GM12878 (cell line): ENCODE data around the gene HSP90AA1. TPM values are rescaled to one million over a fixed set of nuclear protein-coding genes. Genes with fewer than 3 reads are reported as not detected.

Source experiments
- ATAC-seq: fragments of 200-7000 bp; cut with Tn5 transposase; 3 replicates; pipeline ENCODE4 v1.9.1; 2020; ENCODE audit warnings: mild to moderate bottlenecking, moderate library complexity
- BruUV-seq: library from RNA; stranded (reverse); fragments of 400-500 nt; replicated peaks from 2 replicates; lab custom pipeline; 2021; lab: Mats Ljungman, UMichigan
- CTCF ChIA-PET: fragments of 300-600 bp; sonication (Branson Sonifier 250); formaldehyde crosslinking; extraction: SDS; loops from one replicate; lab custom pipeline; 2021; ENCODE audit warnings: inconsistent platforms; lab: Yijun Ruan, JAX
- POLR2A ChIA-PET: fragments of 350-600 bp; formaldehyde crosslinking; extraction: SDS; loops from one replicate; lab custom pipeline; 2021; ENCODE audit warnings: inconsistent platforms; lab: Charles Lee
- RAD21 ChIA-PET: fragments of 300-600 bp; sonication (Branson Sonifier 250); formaldehyde crosslinking; loops from one replicate; lab custom pipeline; 2023; ENCODE audit warnings: antibody characterized with exemption; ENCODE audit not compliant: unreplicated experiment; lab: Charles Lee
- SMC1A ChIA-PET: fragments of 300-600 bp; sonication (Branson Sonifier 250); formaldehyde crosslinking; loops from one replicate; lab custom pipeline; 2023; ENCODE audit not compliant: unreplicated experiment, uncharacterized antibody; lab: Charles Lee
- DNase-seq: peaks from one replicate; pipeline ENCODE4 v3.0.0-alpha.2; 2011; ENCODE audit warnings: low read depth, low spot score
- FAIRE-seq: peaks from 3 replicates; lab custom pipeline; 2011; peaks lifted over from hg19 to GRCh38; lab: Jason Lieb, UNC
- H2AFZ ChIP-seq: 2 replicates; pipeline ENCODE4 v1.6.0; 2011; ENCODE audit warnings: low read depth, low read length, control low read depth; ENCODE audit not compliant: control insufficient read depth
- H3K27ac ChIP-seq: 2 replicates; pipeline ENCODE4 v1.5.1; 2011; ENCODE audit warnings: control low read depth; ENCODE audit not compliant: control insufficient read depth, insufficient read depth
- H3K27me3 ChIP-seq, 2 experiments: replicated peaks in 1 of 2; 2 replicates each; pipeline versions ENCODE4 v1.6.0 to v1.6.1; 2011; ENCODE audit warnings: low read length in 1 of 2; ENCODE audit not compliant: control insufficient read depth in 2 of 2, insufficient read depth in 2 of 2
- H3K36me3 ChIP-seq, 2 experiments: 2 replicates each; pipeline ENCODE4 v1.5.1; 2011; ENCODE audit warnings: low read length in 1 of 2; ENCODE audit not compliant: control insufficient read depth in 2 of 2, insufficient read depth in 2 of 2
- H3K4me1 ChIP-seq: 2 replicates; pipeline ENCODE4 v1.6.1; 2011; ENCODE audit warnings: mild to moderate bottlenecking, low read length, moderate library complexity, mixed read lengths; ENCODE audit not compliant: control insufficient read depth, insufficient read depth
- H3K4me2 ChIP-seq: 2 replicates; pipeline ENCODE4 v1.6.0; 2011; ENCODE audit warnings: control low read depth; ENCODE audit not compliant: control insufficient read depth, insufficient read depth
- H3K4me3 ChIP-seq: fragments of 200-600 bp; sonication (generic); 2 replicates; pipeline ENCODE4 v1.5.1; 2016
- H3K79me2 ChIP-seq: 2 replicates; pipeline ENCODE4 v1.6.0; 2011; ENCODE audit warnings: low read length; ENCODE audit not compliant: control insufficient read depth, insufficient read depth
- H3K9ac ChIP-seq: 2 replicates; pipeline ENCODE4 v1.8.0; 2011; ENCODE audit warnings: low read length, control low read depth, mixed read lengths; ENCODE audit not compliant: control insufficient read depth, insufficient read depth
- H3K9me3 ChIP-seq: replicated peaks from 3 replicates; pipeline ENCODE4 v1.5.1; 2011; ENCODE audit warnings: mild to moderate bottlenecking, low read length; ENCODE audit not compliant: control insufficient read depth, insufficient read depth
- H4K20me1 ChIP-seq: 2 replicates; pipeline ENCODE4 v1.6.0; 2011; ENCODE audit not compliant: control insufficient read depth, insufficient read depth
- BCL11A ChIP-seq: IDR thresholded peaks from 2 replicates; pipeline ENCODE4 v1.6.1; 2011; ENCODE audit warnings: low read depth, low read length
- BMI1 ChIP-seq: fragments of 450-650 bp; IDR thresholded peaks from 2 replicates; pipeline ENCODE4 v1.6.1; 2016; ENCODE audit warnings: mild to moderate bottlenecking, moderate library complexity, borderline replicate concordance
- BRCA1 ChIP-seq: IDR thresholded peaks from 2 replicates; pipeline ENCODE4 v1.6.1; 2011; ENCODE audit warnings: low read depth, low read length, improper control_type of control experiment
- CBFB ChIP-seq: IDR thresholded peaks from 2 replicates; pipeline ENCODE4 v1.6.1; 2016; ENCODE audit warnings: antibody characterized with exemption, low read depth
- CREM ChIP-seq: IDR thresholded peaks from 2 replicates; pipeline ENCODE4 v1.6.1; 2014; ENCODE audit warnings: antibody characterized with exemption, low read depth
- EP300 ChIP-seq, 2 experiments: fragments of 150-350 bp in 1 of 2; IDR thresholded peaks; 2 replicates each; pipeline ENCODE4 v1.6.1; 2011 to 2012; ENCODE audit warnings: low read depth in 2 of 2, low read length in 2 of 2, borderline replicate concordance in 1 of 2, improper control_type of control experiment in 1 of 2, inconsistent platforms in 1 of 2; ENCODE audit not compliant: control insufficient read depth in 1 of 2
- IRF4 ChIP-seq: IDR thresholded peaks from 2 replicates; pipeline ENCODE4 v1.6.1; 2011; ENCODE audit warnings: low read depth, low read length
- JUNB ChIP-seq: IDR thresholded peaks from 2 replicates; pipeline ENCODE4 v1.6.1; 2016; ENCODE audit warnings: antibody characterized with exemption, mild to moderate bottlenecking
- MXI1 ChIP-seq: fragments of 150-350 bp; IDR thresholded peaks from 2 replicates; pipeline ENCODE4 v1.6.1; 2011; ENCODE audit warnings: low read depth, mild to moderate bottlenecking, inconsistent platforms, low read length, improper control_type of control experiment
- TBL1XR1 ChIP-seq: IDR thresholded peaks from 2 replicates; pipeline ENCODE4 v1.6.1; 2012; ENCODE audit warnings: low read depth, low read length, improper control_type of control experiment
- YY1 ChIP-seq: IDR thresholded peaks from 2 replicates; pipeline ENCODE4 v1.6.1; 2011; ENCODE audit warnings: low read depth, mild to moderate bottlenecking, low read length
- ZNF384 ChIP-seq: IDR thresholded peaks from 2 replicates; pipeline ENCODE4 v1.6.1; 2012; ENCODE audit warnings: low read depth, mild to moderate bottlenecking, low read length, improper control_type of control experiment, borderline replicate concordance
- WGBS: methylation state at CpG from one replicate; pipeline ENCODE4 v1.1.6; 2016; ENCODE audit warnings: low lambda C conversion rate; ENCODE audit not compliant: insufficient replicate concordance, insufficient coverage; ENCODE audit errors: missing lambda C conversion rate; 5-methylcytosine and 5-hydroxymethylcytosine counted together
- in situ Hi-C: fragments of 300-500 bp; cut with MboI; formaldehyde crosslinking; loops from 9 replicates; pipeline ENCODE4 v1.14.3; 2018; ENCODE audit warnings: mixed read lengths
- intact Hi-C: fragments of 100-400 bp; cut with micrococcal nuclease; formaldehyde crosslinking; loops from one replicate; pipeline ENCODE4 v1.14.2; 2022; ENCODE audit not compliant: unreplicated experiment
- polyA plus RNA-seq, 11 experiments: library from polyadenylated mRNA; depleted of rRNA in 4 of 11; unstranded in 6 of 11; stranded (reverse) in 5 of 11; fragments of >200 nt; fragmentation: Nextera tagmentation in 4 of 11; fragmentation: Illumina TruSeq in 1 of 11; extraction: Ambion mirVana in 4 of 11; extraction: Trizol in 1 of 11; gene quantifications; 1 replicate in 1 of 11; 2 replicates in 10 of 11; pipeline versions ENCODE4 v1.2.1 to v1.2.3, GENCODE V29; 2011 to 2016; ENCODE audit warnings: inconsistent platforms in 2 of 11, missing spikeins in 2 of 11, low read depth in 1 of 11
- total RNA-seq, 4 experiments: library from RNA; depleted of rRNA in 3 of 4; stranded (reverse); fragments of >200 nt in 3 of 4; fragmentation: Illumina TruSeq in 1 of 4; extraction: Trizol in 1 of 4; gene quantifications; 2 replicates each; pipeline versions ENCODE4 v1.2.1 to v1.2.3, GENCODE V29; 2013 to 2021
- TF ChIP-seq, protein P1 (sequence below): IDR thresholded peaks from 2 replicates; pipeline ENCODE4 v1.6.1; 2012; ENCODE audit warnings: low read depth, low read length, improper control_type of control experiment
- TF ChIP-seq, protein P2 (sequence below): IDR thresholded peaks from 2 replicates; pipeline ENCODE4 v1.6.1; 2011; ENCODE audit warnings: borderline replicate concordance, low read depth, mild to moderate bottlenecking, moderate library complexity, mixed read lengths, low read length; ENCODE audit not compliant: insufficient read depth; ENCODE audit errors: extremely low read length
- TF ChIP-seq, protein P3 (sequence below): fragments of 450-650 bp; IDR thresholded peaks from 2 replicates; pipeline ENCODE4 v1.6.1; 2017; ENCODE audit warnings: mild to moderate bottlenecking, moderate library complexity
- TF ChIP-seq, protein P4 (sequence below): fragments of 150-350 bp; IDR thresholded peaks from 2 replicates; pipeline ENCODE4 v1.6.1; 2014; ENCODE audit warnings: mild to moderate bottlenecking, low read depth, low read length

HSP90AA1 gene
- total and polyA plus RNA-seq, 10 of the 15 experiments (the other 5 are each of a cell fraction or from before 2014, with no cell fraction given): 262 to 1,315 (median 635) TPM

DNA sequence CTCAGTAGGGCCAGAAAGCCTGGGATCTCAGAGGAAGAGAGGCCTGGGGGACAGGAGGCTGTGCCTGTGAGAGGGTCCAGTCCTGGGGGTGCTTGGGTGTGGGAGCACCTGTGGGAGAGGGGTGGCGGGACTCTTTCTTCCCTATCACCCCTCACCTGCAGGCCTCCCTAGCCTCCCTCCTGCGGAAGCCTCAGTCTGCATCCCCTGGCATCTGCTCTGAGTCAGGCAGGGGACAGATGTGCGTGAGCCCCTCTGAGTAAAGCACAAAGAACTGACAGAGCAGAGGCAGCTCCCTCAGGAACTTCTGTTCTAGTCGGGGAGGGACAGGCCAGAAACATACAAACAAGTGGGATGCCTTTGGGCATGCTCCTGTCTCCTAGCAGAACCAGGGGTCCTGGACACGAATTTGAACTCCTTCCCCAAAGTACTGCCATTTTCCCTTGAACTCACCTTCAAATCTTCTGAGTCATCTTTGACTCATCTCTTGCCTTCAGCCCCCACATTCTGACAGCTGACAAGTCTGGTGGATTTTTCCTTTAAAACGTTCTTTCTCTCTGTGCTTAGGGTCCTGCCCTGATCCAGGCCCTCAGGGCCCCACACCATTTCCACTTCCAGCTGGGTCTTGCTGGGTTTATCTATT is 8.5 kb upstream of the HSP90AA1 start:
- Histone ChIP-seq H3K9ac (no peak overlapping the region), H3K4me2 (no peak overlapping the region), H3K36me3 (no peaks in the 10 kb centered on the region), H3K4me3 (no peak overlapping the region), H3K27ac (no peak overlapping the region), H3K27me3 (no peaks in the 10 kb centered on the region), H3K4me1 (no peaks in the 10 kb centered on the region; the same call in 1 of the 2 replicates), H3K9me3 (no peaks in the 10 kb centered on the region), H3K79me2 (no peaks in the 10 kb centered on the region), H2AFZ (no peak overlapping the region), H4K20me1 (no peaks in the 10 kb centered on the region)
- in situ Hi-C loops (loop anchor here (5.0 kb wide), 1 partner anchor 133 kb away; the partner anchor contains the start of gene DYNC1H1), intact Hi-C loops (loop anchor here (5.0 kb wide), 1 partner anchor 217 kb away; no protein-coding TSS in a partner anchor)
- 50% methylated on average over 6 of the region's 6 CpGs for WGBS
- no peak for DNase-seq
- no peak for FAIRE-seq
- ChIA-PET SMC1A (interaction anchor here (0.9 to 2.6 kb wide), 11 partner anchors 7 to 388 kb away, joined by 3 to 13 read pairs (median 5); no protein-coding TSS in a partner anchor), POLR2A (no interaction called here), RAD21 (interaction anchor here (1.1 to 2.3 kb wide), 7 partner anchors 46 to 324 kb away, joined by 3 to 10 read pairs (median 4); no protein-coding TSS in a partner anchor), CTCF (interaction anchor here (0.6 to 3.7 kb wide), 15 partner anchors 11 to 377 kb away, joined by 3 to 58 read pairs (median 8); partner anchors contain the start of gene DYNC1H1)
- ATAC-seq: peak; percentile 44
- no TSS peak for BruUV-seq
- TF ChIP-seq, protein P1, sequence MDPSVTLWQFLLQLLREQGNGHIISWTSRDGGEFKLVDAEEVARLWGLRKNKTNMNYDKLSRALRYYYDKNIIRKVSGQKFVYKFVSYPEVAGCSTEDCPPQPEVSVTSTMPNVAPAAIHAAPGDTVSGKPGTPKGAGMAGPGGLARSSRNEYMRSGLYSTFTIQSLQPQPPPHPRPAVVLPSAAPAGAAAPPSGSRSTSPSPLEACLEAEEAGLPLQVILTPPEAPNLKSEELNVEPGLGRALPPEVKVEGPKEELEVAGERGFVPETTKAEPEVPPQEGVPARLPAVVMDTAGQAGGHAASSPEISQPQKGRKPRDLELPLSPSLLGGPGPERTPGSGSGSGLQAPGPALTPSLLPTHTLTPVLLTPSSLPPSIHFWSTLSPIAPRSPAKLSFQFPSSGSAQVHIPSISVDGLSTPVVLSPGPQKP: no peak
- TF ChIP-seq CREM (0 out of 2 replicates have a peak, but pooled peaks have one; percentile 10), JUNB (peak; percentile 85), YY1 (0 out of 2 replicates have a peak, but pooled peaks have one; percentile 33), TBL1XR1 (no peak), BMI1 (no peak), ZNF384 (no peak), EP300 (IDR thresholded peaks at IDR 0.05; ENCODE audit: borderline replicate concordance in 1 of 2, control insufficient read depth in 1 of 2, low read depth in 2 of 2, low read length in 2 of 2) (no peak), BCL11A (no peak), BRCA1 (no peak), MXI1 (no peak), IRF4 (peak; percentile 22; the same call in 1 of the 2 replicates), CBFB (no peak)
- TF ChIP-seq, protein P2, sequence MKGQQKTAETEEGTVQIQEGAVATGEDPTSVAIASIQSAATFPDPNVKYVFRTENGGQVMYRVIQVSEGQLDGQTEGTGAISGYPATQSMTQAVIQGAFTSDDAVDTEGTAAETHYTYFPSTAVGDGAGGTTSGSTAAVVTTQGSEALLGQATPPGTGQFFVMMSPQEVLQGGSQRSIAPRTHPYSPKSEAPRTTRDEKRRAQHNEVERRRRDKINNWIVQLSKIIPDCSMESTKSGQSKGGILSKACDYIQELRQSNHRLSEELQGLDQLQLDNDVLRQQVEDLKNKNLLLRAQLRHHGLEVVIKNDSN: no peak
- TF ChIP-seq, protein P3, sequence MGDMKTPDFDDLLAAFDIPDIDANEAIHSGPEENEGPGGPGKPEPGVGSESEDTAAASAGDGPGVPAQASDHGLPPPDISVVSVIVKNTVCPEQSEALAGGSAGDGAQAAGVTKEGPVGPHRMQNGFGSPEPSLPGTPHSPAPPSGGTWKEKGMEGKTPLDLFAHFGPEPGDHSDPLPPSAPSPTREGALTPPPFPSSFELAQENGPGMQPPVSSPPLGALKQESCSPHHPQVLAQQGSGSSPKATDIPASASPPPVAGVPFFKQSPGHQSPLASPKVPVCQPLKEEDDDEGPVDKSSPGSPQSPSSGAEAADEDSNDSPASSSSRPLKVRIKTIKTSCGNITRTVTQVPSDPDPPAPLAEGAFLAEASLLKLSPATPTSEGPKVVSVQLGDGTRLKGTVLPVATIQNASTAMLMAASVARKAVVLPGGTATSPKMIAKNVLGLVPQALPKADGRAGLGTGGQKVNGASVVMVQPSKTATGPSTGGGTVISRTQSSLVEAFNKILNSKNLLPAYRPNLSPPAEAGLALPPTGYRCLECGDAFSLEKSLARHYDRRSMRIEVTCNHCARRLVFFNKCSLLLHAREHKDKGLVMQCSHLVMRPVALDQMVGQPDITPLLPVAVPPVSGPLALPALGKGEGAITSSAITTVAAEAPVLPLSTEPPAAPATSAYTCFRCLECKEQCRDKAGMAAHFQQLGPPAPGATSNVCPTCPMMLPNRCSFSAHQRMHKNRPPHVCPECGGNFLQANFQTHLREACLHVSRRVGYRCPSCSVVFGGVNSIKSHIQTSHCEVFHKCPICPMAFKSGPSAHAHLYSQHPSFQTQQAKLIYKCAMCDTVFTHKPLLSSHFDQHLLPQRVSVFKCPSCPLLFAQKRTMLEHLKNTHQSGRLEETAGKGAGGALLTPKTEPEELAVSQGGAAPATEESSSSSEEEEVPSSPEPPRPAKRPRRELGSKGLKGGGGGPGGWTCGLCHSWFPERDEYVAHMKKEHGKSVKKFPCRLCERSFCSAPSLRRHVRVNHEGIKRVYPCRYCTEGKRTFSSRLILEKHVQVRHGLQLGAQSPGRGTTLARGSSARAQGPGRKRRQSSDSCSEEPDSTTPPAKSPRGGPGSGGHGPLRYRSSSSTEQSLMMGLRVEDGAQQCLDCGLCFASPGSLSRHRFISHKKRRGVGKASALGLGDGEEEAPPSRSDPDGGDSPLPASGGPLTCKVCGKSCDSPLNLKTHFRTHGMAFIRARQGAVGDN: no peak
- TF ChIP-seq, protein P4, sequence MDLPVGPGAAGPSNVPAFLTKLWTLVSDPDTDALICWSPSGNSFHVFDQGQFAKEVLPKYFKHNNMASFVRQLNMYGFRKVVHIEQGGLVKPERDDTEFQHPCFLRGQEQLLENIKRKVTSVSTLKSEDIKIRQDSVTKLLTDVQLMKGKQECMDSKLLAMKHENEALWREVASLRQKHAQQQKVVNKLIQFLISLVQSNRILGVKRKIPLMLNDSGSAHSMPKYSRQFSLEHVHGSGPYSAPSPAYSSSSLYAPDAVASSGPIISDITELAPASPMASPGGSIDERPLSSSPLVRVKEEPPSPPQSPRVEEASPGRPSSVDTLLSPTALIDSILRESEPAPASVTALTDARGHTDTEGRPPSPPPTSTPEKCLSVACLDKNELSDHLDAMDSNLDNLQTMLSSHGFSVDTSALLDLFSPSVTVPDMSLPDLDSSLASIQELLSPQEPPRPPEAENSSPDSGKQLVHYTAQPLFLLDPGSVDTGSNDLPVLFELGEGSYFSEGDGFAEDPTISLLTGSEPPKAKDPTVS: no peak
